ENCODE data around the gene SIGLEC11.
"Not testable (repeated sequence)": the region's sequence is repeated elsewhere in the genome, so short reads cannot be mapped to it uniquely, and the experiment has no call there.

SIGLEC11 gene

DNA sequence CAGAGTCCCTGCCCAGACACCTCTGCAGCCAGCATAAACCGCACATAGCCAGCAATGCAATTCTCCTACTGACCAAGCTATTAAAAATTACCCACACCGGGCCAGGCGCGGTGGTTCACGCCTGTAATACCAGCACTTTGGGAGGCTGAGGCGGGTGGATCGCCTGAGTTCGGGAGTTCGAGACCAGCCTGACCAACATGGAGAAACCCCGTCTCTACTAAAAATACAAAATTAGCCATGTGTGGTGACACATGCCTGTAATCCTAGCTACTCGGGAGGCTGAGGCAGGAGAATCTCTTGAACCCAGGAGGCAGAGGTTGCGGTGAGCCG, 36.1 kb downstream of the SIGLEC11 start:
- DNase-seq: not testable (repeated sequence)

DNA sequence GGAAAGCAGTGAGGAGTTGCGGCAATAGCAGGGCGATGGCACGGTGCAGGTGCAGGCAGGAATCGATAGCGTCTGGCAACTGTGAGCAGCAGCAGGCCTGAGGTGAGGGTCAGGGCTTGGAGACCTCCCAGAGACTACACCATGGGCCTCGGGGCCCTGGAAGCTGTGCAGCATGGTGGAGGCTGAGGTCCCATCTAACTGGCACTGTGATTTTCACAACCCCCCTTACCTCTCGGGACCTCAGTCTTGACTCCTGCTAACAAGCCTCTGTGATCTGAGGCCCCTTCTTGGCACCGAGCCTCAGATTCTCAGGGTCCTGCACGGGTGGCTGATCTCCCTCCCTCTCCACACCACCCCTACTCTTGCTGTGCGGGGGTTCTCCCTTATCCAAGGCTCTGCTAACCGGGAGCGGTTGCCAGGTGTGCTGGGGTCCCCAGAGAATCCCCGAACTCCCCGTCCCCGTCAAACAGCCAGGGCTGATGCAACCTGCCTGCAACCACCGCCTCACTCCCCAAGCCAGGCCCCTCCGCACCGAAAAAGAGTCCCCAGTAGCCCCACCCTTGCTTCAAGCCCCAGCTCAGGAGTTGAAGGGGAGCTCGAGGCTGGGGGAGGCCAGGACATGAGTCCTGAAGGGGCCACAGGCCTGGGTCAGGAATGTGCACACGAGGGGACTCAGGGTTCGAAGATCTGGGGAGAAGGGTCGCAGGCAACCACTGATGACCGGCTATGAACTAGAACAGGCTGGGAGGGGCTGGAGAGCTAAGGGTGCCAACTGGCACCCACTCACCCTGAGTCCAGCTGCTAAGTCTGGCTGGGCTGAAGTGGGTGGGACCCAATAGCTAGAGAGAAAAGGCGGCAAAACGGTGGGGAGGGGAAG, 36.7 kb downstream of the SIGLEC11 start:
- DNase-seq: peak; percentile 9

DNA sequence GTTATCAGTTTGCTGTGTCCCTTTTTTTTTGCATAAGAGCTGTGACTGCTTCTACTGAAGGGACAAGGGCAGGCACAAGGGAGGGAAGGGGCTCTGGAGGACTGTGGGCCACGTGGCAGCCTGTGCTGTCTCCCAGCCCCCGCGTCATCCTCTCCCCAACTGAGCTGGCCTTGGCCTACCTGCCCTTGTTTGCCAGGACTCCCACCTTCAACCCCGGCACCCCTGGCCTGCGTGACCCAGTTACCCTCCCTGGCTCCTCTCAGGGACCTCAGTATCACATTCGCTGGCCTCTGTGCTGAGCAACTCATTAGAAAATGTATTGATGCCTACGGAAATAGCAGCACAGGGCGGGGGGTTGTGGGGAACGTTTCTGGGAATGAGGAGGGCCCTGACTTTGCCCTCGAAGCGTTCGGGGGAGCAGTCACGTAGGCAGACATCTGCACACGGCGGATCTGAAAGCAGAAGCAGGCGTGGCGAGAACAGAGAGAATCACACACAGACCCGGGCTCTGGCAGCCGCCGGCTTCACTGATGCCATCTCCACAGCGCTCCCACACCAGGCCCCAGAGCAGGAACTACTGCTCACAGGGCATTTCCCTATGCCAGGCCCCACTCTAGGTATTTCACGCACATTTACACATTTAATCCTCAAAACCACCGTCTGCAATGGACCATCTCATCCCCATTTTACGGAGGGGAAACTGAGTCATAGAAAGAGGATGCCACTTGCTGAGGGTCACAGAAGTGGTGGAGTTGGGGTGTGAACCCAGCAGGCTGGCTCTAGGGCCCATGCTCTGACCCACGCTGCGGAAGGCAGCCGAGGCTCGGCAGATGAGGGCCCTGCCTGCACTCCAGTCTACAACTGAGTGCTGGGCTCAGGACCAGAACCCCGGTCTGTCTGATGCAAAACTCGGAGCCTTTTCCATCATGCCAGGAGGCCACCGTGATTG, 37.6 kb downstream of the SIGLEC11 start:
- DNase-seq: no peak

DNA sequence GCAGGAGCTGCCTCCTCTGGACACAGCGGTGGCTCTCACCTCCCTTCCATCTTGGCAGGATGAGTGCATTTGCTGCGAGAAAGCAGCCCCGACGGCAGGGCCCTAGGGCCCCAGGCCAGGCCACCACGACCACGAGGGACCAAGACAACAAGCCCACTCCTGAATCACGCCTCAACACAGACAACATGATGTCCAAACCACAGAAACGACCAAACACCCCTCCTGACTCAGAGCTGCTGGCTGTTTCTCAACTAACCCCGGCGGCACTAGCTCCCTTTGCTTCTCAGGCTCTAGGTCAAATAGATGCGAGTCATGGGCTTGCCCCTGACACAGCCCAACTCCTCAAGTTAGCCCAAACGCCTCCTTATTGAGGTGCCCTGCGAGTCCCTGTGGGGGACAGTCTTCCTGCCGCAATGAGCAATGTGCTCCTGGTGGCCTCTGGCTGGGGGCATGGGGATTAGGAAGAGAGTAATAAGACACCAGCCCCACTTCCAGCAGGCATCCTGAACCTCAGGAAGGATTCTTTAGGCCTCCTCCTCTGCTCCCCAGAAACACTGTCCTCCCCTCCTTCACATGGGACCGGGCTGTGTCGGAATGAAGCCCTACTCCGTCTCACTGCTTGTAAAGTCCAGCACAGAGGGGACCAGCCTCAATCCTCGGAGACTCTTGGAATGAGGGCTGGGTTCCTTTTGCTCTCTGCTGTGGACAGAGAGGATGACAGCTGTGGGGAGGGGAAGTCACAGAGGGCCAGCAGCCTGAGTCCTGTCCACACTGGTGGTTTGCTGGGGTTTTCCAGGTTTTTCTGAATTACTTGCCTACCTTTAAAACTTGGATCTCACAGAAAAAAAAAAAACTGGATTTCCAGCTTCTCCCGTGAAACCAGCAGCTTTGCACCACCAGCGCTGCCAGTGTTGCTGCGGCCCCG, 38.8 kb downstream of the SIGLEC11 start:
- DNase-seq: no peak

DNA sequence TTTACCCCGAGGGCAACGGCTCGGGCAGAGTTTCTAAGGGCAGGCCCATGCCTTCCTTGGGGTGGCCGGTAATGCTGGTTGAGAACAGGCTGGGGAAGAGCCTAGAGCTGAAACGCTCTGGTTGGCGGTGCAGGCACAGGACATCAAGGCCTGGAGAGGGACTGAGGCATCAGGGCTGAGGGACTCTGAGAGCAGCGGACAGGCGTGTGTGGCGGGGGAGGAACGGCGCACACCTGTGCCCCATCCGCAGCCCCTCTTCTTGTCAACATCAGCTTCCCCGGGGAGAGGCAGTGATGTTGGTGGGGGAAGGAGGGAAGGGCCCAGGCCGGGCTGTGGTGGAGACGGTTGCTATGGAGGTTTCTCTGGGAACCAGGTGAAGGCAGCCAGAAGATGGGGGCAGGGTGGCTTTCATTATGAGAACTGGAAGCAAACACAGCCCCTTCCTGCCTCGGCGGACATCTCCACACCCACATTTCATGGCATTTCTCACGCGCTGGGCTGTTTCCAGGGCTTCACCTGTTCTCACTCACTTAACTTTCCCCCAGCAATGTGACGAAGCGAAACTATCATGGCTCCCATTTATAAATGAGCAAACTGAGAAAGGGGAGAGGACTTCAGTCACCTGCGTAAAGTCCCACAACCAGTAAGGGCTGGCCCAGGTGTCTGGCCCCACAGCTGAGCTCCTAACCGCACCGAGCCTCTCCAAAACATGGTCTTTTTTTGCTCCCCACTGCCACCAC, 40.2 kb downstream of the SIGLEC11 start:
- no peak for DNase-seq

DNA sequence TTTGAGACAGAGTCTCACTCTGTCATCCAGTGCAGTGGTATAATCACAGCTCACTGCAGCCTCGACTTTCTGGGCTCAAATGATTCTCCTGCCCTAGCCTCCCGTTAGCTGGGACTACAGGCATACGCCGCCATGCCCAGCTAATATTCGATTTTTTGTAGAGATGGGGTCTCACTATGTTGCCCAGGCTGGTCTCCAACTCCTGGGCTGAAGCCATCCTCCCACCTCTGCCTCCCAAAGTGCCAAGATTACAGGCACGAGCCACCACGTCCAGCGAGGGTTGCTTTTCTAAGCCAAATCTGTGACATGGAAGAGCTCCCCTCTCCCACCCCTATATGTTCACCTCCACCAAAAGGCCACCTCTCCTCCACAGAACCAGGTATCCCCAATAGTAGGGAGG, 42.9 kb downstream of the SIGLEC11 start:
- no peak for DNase-seq

DNA sequence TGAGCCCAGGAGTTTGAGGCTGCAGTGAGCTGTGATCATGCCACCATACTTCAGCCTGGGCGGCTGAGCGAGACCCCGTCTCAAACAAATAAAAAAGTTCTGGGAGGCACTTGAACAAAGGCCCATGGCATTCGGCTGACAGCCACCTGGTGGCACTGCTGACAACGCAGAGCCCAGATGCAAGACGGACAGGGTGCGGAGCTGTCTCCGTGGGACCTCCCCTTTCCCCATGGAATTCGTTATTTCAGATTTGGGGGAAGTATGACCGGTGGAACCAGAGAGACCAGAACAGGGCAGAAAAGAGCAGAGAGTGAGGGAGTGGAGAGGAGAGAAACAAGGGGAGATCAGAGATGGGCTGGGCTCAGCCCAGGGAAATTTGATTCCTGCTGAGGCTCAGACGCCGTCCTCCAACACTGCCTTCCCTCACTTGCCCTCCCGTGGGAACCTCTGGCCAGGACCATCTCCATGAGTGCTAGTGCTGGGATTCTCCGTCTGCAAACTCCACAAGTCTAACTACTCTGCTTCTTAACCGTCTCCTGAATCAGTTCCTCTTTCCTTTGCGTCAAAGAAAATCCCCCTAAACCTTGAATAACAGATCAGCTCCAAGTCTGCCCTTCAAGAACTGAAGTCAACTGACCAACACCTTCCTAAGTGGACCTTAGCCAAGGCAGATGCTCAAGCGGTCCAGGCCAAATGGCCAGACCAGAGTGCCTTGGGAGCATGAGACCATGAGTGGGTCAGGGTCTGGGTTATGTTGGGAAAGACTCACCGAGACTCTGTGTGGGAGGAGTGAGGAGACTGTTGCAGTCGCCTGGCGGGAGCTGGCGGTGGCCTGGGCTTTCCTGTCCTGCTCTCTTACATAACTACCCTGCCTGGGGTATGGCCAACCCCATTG, 43.9 kb downstream of the SIGLEC11 start:
- no peak for DNase-seq

DNA sequence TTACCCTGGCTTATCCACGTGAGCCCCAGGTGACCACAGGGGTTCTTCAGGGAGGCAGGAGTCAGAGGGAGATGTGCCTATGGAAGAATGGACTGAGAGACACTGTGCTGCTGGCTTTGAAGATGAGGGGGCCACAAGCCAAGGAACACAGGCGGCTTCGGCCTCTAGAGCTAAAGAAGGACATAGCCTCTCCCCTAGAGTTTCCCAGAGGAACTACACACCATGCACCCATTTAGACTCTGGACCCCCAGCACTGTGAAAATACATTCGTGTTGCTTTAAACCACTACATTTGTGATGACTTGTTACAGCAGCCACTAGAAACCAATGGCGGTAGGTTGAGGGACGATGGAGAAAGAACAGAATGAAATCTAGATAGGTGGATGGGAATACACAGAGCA, 45.7 kb downstream of the SIGLEC11 start:
- DNase-seq: no peak

DNA sequence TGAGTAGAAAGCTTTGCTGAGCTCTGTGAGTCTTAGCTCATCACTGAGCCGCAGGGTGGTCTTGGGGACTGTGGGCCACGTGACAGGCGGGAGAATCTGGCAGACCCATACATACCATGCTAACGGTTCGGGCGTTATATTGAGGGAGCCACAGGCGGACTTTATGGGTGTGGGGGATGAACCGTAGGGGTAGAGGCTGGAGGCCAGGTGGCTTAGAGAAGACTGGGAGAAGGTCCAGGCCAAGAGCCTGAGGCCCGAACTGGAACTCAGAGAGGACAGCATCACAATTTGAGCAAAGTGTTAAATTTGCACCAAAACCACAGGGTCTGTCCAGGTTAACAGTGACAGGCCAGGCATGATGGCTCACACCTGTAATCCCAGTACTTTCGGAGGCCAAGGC, 47.3 kb downstream of the SIGLEC11 start:
- no peak for DNase-seq

DNA sequence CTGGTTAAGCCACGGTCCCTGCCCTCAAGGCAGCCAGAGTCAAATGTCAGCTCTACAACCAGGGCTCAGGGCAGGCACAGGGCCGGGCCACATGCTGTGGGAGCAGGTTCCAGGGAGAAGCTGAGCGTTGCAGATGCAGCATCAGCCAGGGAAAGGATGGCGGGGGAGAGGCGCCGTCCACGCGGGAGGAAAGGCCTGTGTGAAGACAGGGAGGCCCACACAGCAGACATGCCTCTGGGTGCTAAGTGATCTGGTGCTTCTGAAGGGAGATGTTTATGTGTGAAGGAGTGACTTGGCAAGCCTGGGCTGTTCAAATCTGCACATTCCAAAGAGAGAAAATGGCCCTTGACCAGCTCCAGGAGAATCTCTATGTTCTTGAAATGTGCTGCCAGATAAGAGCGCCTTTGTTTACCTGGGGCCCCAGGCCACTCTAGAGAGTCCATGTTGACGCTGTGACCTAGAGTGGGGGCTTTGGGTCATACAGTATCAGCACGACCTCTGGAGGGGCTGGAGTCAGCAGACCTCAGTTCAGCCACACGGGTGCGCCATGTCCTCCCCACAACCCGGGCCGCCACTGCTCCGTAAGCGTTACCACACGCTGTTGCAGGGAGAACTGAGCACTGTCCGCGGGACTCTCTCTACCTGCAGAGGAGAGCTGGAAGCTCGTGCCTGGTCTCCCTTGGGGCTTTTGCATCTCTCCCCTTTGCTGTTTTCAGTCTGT, 47.8 kb downstream of the SIGLEC11 start:
- no peak for DNase-seq

DNA sequence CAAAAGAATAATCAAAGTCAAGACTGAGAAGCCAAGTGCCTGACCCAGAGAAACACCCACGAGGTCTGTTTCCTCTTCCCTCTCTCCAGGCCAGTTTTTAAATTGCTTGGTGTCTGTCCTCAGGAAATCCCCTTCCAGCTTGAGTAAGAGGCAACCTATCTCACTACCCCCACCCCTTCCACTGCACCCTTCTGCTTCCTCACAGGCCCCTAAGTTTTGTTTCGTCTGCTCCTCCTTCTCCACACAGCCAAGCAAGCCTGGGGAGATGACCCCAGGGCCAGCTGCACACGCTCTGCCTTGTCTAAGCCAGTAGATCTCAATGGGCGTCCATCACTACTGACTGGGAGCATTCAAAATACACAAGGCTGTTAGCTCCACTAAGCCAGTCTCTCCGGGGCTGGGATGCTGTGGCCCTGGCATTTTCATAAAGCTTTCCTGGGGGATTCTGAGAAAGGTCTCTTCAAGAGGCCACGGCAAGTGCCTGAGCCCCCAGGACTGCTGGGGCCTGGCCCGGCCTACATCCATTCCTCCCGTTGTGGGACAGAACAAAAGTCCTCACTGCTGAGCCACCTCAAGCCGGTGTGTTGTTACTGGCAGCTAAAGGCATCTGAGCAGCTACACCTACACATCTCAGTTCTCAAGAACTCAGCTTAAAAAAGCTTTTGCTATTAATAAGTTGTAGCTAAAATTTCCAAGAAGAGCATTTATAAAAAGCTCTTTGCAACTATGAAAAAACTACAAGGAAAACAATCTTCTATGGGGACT, 49.4 kb downstream of the SIGLEC11 start:
- DNase-seq: no peak

DNA sequence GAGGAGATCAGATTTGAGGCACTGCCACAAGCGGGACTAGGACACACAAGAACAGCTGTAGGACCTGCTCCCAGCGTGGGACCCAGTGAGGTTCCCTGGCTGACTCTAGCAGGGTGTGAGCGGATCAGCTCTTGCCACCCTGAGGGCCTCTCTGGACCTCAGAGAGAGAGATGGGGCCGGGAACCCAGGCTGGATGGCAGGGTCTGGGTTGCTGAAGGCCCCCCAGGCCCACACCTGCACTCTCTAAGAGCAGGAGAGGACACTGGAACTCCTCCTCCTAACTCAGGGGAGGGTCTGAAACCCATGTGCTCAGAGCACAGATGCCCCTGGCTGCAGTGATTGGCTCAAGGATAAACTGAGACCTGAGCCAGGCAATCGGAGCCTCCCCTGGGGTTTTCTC, 50.8 kb downstream of the SIGLEC11 start:
- no peak for DNase-seq

DNA sequence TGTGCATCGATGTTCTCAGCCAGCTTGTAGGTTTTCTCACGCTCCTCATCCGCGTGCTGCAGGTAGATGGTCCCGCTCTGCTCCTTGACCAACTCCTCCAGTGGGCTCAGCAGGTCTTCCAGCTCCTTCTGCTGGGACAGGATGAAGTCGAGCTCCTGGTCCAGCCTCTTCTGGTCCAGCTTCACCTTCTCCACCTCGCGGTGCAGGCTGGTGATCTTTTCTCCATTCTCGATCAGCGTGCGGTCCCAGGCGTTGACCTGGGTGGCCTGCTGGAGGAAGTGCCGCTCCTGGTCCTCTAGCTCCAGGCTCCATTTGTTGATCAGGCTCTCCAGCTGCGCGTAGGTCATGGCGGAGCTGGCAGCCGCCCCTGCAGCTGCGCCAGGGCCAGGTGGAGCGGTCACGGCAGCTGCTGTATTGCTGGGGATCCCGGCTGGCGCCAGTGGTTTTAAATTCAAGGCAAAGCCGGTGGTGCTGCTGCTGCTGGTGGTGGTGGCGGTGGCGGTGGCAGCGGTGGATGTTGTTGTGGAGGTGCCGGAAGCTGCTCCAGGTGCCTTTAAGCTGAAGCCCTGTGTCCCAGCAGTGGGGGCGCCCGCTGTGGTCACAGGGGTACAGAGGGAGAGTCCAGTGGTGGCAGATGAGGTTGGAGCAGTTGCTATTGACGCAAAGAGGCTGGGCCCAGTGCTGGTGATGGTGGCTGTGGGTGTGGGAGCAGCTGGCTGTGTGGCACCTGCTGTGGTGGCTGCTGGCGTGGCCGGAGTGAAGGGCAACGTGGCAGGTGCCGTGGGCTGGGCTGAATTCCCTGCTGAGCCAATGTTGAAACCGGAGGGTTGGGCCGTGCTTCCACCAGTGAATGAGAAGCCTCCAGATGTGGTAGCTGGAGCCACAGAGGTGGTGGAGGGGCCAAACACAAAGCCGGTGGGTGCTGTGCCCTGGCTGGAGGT, 52.2 kb downstream of the SIGLEC11 start:
- DNase-seq: no peak

DNA sequence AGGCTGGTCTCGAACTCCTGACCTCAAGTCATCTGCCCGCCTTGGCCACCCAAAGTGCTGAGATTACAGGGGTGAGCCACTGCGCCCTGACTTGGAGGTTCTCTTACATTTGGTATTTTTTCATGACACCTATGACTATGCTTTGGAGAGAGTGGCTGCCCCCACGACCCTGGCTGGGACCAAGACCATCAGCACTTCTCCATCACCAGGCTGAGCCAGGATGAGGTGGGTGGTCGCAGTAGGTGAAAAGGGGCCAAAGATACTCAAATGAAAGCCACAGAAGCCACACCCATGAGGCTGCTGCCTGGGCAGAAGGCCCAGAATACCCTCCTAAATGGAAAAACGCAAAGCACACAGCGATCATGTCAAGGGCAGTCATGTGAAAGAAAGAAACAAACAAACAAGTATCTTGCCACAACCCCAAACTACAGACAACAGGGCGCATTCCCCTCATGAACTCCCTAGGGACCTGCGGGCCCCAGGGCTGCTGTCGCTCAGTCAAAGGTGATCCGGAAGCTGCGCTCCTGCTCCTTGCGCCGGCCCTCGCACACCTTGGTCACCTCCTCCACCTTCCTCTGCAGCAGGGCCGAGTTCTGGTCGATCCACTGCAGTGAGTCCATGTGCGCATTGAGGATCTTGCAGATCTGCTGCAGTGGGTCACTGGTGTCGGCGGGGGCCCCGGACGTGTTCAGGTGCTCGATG, 53.1 kb downstream of the SIGLEC11 start:
- no peak for DNase-seq

DNA sequence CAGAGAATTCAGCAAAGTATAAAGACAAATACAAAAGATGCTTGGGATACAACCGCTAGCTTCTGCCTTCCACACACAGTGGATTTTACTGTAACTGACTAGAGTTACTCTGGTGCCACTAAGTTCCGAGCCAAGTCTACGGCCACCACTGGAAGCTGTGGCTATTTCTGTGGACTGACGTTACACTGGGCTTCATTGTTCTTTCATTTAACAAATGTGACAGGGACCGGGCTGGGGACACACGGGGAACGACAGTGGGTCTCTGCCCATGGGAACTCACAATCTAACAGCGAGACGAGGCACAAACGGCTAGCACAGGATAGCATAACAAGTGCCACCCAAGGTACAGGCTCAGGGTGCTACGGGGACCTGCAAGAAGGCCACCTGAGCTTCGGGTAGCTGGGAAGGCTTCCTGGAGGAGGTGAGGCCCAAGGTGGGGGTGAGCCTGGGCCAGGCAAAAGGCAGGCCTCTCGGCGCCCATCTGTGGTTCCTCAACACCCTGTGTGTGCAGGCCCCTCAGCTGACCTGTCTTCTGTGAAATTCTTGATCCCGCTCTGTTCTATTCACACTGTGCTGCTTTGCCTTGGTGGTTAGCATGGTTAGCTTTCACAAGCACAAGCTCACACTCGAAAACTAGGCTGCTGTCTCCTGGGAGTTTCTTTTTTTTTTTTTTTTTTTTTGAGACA, 54.0 kb downstream of the SIGLEC11 start:
- DNase-seq: no peak

DNA sequence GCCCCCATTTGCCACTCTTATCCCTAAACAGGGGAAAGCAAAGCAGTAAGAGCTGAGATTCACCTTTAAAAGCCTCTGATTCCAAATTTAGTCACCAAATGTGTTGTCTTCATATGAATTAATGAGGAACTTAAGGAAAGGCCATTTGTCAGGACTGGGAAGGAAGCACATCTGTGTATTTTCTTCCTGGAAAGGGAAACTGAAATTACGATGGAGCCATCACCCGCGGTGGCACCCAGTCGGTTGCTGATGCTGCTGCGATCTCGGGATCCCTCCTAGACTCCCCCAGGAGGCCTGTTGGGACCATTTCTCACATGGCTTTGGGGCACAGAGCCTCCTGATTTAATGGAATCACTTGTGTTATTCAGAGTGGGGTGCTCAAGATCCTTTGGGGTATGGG, 56.8 kb downstream of the SIGLEC11 start:
- no peak for DNase-seq
